HG03432 (cell line): ENCODE measurements around the gene GGA2.
"Not testable (repeated sequence)": the region's sequence is repeated elsewhere in the genome, so short reads cannot be mapped to it uniquely, and the experiment has no call there.

ENCODE experiments used
- ATAC-seq: cut with Tn5 transposase; IDR thresholded peaks from one replicate; pipeline ENCODE4 v1.9.1; 2021; ENCODE audit warnings: mild to moderate bottlenecking, moderate library complexity; ENCODE audit not compliant: unreplicated experiment

Gene GGA2

DNA sequence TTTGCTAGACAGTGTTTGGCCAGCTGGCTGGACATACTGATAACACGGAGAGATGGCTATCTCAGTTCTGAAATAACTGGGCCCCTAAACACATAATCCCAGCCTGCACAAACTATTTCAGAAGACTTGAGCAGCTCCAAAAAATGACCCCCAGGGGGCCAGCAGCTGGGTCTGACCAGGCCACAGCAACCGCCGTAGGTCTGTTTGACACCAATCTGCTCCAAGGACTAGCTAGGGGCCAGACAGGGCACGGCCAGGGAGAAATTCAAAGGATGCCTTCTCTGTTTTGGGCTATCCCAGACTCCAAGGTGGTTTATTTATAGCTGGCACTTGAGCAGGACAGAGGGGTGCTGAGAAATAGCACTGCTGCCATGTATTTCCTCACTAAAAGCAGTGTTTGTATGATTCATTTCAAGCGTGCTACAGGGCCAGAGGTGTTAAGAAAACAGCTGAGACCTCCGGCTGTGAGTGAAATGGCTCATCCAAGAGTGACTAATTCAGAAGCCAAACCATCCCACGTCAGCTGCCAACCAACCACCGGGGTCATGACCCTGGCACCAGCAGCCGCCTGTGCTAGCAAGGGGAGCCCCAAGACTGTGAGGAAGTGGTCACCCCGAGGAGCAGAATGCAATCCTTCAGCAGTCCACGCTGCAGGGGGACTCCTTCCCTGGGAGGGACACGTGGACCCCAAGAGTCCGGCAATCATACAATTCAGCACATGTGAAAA, 5.7 kb downstream of the GGA2 start:
- ATAC-seq = peak; percentile 81

DNA sequence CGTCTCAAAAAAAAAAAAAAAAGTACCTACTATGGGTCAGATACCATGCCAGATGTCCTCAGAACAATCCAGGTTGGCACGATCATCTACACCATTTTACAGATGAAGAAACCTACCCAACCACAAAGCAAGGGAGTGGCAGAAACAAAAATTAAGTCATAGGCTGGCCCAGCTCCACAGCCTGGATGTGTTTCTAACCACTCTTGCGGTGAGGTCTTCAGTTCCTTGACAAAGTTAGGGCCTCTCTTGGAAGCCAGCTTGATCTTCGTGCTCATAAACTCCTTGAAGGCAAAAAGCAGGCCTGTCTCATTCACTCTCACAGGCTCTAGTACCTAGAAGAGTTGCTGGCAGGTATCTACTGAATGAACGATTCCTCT, 6.2 kb downstream of the GGA2 start:
- no peak for ATAC-seq

DNA sequence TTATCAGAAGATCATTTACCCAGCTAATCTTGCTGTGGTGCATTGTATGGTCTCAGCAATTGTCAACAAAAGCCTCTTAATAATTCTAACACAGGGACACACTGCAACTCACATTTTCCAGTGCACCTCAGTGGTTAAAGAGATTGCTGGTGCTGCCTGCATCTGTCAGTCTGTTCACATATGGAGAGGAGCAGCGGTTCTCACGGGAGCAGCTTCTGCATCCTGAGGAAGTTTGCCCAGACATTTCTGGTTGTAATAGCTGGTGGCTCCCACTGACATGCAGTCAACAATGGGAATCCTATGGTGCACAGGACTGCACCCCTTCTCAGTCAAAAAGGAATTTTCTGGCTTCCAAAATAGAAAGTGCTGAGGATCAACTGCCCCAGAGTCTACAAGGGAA, 7.8 kb downstream of the GGA2 start:
- no peak for ATAC-seq

DNA sequence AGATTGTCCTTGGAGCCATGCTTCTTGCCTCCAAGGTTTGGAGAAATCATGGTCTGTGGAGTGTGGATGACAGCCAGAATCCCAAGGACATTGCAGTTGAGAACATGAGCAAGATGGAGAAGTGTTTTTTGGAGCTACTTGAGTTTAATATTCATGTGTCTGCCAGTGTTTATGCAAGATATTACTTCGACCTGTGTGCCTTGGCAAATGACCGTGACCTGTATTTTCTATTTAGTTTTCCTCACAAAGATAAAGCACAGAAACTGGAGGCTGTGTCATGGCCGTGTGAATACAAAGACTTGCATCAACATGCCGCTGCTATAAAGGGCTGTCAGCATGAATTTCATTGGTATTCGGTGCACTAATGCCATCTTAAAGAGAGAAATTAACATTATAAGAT, 9.0 kb downstream of the GGA2 start:
- ATAC-seq = no peak

- no peak for ATAC-seq
These were observed 9.4 kb downstream of the GGA2 start for GRCh38 chr16:23500862-23501225.

GRCh38 chr16:23500212-23500861, 10.0 kb downstream of the GGA2 start:
- no peak for ATAC-seq

- ATAC-seq = no peak
These were observed 10.5 kb downstream of the GGA2 start for GRCh38 chr16:23499801-23500200.

- ATAC-seq = no peak
These were observed 11.4 kb downstream of the GGA2 start for GRCh38 chr16:23498863-23499262.

GRCh38 chr16:23497543-23497868, 12.8 kb downstream of the GGA2 start:
- ATAC-seq = no peak

GRCh38 chr16:23496821-23497542, 13.3 kb downstream of the GGA2 start:
- no peak for ATAC-seq

- ATAC-seq = no peak
These were observed 14.6 kb downstream of the GGA2 start for GRCh38 chr16:23495671-23496070.

DNA sequence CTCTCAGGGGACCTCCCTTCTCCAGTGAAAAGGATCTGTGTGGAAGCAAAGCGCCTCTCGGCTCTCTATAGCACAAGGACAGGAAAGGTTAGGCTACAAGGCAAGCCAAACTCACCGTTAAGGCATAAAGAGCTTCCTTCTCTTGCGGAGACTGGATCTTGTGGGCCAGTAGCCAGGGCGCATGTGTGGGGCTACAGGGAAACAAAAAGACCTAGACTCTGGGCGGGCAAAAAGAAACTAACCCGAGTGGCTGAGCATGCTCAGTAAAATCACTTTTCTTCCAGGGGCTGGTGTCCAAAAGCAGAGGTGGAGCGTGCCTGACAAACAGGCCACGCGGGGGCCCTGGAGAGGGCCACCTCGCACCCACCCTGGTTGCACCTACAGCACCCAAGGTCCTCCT, 16.1 kb downstream of the GGA2 start:
- no peak for ATAC-seq

DNA sequence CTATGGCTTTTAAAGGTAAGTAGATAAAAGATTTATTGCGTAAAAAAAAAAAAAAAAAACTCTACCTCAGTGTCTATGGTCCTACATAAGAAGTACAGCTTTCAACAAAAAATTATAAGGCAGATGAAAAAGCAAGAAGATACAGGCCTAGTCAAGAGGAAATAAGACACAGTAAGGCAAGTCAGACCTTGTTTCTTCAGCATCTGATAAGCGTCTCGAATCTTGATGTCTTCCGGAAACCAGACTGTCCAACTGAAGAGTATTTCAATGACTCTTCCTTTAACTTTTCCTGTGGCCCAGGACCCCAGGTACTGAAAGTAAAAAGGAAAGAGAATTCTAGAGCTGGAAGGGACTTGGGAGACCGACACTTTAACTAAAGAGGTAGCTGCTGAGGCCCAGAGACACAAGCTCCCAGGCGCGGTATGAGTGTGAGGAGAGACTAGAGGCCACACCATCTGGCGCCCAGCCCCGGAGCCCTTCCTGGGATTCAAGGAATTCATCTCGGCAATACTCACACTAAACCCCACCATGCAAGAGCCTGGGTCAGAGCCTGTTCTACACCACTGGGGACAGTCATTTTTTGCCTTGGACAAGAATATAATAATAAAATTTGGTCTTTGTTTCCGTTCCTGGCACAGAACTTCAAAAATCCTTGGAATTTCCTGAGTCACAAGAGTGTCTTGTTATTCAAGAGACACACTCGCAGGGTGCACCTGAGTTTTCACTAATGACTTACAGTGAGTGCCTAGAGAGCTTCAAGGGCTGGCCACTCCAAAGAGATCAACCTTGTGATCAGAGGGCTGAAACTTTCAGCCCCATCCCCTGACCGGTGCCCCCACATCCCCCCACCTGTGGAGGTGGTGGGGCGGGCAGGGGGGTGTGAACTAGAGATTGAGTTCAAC, 18.6 kb downstream of the GGA2 start:
- ATAC-seq = no peak

DNA sequence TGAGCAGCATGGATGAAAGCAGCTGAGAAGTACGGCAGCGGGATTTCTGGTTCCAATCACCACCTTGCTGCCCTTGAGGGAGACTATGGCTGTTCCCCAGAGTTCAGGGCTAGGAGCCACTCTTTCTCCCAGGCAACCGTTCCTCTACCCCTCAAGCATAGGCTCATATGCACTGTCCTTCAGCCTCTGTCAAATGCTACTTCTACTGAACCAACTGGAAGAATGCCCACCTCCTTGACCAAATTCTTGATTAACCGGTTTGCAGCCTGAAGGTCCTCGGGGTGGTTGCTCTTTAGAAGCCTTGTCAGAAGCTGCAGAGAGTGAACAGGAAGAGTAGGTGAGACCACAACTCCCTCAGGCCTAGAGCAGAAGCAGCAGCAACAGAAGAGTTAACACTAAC, 23.8 kb downstream of the GGA2 start:
- ATAC-seq = no peak

- ATAC-seq = no peak
These were observed 24.5 kb downstream of the GGA2 start for GRCh38 chr16:23485841-23486240.

GRCh38 chr16:23485257-23485614, 25.1 kb downstream of the GGA2 start:
- no peak for ATAC-seq

DNA sequence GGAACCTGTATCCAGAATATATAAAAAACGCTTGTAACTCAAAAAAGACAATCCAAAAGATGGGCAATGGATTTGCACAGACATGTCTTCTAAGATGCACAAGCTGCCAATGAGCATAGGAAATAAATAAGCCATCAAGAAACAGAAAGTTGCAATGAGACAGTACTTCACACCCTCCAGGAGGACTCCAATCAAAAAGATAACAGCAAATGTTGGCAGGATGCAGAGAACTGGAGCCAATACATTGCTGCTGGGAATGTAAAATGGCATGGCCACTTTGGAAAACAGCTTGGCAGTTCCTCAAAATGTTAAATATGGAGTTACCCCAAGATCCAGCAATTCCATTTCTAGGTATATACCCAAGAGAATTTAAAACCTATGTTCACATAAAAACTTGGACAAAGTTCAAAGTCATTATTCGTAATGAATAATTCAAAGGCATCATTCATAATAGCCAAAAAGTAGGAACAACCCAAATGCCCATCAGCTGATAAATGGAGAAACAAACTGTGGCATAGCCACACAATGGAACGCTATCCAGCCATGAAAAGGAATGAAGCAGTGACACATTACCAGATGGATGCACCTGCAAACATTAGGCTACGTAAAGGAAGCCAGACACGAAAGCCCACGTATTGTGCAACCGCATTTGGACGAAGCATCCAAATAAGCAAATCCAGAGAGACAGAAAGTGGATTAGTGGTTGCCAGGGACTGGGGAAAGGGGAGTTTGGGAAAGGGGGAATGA, 25.6 kb downstream of the GGA2 start:
- ATAC-seq = no peak

GRCh38 chr16:23483492-23483891, 26.8 kb downstream of the GGA2 start:
- ATAC-seq = not testable (repeated sequence)

DNA sequence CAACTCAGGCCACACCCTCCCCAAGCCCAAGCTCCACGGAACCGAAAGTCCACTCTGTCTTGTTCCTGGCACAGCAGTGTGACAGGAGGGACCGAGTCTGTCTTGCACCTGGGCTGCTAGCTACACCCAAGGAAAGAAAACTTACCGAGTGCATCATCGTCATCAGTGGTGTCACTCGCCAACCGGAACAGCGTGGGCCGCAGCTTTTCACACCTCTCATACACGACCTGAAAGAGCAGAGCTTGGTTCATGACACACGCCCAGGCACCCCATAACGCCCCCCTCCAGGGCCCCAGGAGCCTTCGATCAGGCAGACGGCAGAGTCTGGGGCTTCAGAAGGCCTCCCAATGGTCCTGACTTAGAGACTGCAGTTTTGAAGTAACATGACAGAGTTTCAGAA, 27.5 kb downstream of the GGA2 start:
- no peak for ATAC-seq

- no peak for ATAC-seq
These were observed 30.0 kb downstream of the GGA2 start for GRCh38 chr16:23480257-23480656.

DNA sequence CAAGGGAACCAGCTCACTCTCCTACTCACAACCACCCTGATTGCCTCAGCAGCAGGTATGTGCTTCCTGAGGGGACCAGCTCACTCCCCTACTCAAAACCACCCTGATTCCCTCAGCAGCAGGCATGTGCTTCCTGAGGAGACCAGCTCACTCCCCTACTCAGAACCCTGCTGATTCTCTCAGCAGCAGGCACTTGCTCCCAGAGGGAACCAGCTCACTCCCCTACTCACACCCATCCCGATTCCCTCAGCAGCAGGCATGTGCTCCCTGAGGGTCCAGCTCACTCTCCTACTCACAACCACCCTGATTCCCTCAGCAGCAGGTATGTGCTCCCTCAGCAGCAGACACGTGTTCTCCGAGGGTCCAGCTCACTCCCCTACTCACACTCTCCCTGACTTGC, 31.2 kb downstream of the GGA2 start:
- no peak for ATAC-seq
